Measurements from ENCODE around the gene CLEC18A. TPM values are rescaled to one million over a fixed set of nuclear protein-coding genes. Genes with fewer than 3 reads are reported as not detected.
"Not testable (repeated sequence)": the region's sequence is repeated elsewhere in the genome, so short reads cannot be mapped to it uniquely, and the experiment has no call there.

The CLEC18A gene
- polyA plus RNA-seq (ENCODE audit: insufficient read length in 4 of 4) = 10 to 100 TPM; 48.0 to 91.8 (median 72.5) TPM

DNA sequence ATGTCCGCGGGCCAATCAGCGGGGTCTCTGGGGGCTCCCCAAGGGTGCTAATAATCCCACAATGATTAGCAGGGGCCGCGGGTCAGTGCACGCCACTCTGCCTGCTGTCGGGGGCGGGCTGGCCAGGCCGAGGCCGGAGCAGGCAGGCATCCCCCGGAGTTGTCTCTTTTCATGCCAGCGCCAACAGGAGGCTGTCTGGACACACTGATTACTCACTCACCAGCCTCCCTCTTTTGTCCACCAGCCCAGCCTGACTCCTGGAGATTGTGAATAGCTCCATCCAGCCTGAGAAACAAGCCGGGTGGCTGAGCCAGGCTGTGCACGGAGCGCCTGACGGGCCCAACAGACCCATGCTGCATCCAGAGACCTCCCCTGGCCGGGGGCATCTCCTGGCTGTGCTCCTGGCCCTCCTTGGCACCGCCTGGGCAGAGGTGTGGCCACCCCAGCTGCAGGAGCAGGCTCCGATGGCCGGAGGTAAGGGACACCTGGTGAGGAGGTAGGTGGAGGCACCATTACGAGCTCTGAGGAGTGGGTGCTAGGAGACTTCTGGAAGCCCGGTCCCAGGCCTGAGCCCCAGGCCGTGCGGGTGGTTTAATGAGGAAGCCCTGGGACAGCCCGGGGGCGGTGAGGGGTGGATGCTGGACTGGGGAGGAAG lies at the start of gene CLEC18A:
Gene CLEC18A, plus strand, starts transcription at position 318 of the 655 bp plus-strand sequence. Its CDS starts 33 bp downstream, at position 351.
- not testable (repeated sequence) for DNase-seq (ENCODE audit: low read depth in 4 of 4, low spot score in 2 of 4)

DNA sequence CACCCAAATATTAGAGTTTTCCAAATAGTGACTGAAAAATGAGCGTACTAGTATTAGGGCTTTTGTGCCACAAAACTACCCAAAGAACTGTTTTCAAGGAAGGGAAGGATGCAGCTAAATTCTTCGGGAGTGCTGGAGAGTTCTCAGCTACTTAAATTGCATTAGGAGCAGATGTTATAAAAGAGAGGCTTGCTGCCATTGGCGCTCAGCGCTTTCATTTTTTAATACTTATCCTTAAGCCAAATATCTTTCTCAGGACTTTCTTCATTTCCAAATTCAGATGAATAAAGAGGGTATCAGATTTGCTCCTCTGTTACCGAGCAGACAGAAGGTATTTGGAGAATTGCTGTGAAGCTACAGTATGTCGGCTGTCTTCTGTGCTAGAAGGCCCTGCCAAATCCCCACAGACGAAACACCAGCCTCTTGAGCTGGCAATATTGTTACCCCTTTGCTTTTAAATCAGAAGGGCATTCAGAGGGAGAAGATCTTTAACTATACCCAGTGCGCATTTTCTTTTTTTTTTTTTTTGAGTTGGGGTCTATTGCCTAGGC lies 47.2 kb upstream of the CLEC18A start:
- DNase-seq (ENCODE audit: low read depth in 4 of 4, low spot score in 2 of 4) = no peak

DNA sequence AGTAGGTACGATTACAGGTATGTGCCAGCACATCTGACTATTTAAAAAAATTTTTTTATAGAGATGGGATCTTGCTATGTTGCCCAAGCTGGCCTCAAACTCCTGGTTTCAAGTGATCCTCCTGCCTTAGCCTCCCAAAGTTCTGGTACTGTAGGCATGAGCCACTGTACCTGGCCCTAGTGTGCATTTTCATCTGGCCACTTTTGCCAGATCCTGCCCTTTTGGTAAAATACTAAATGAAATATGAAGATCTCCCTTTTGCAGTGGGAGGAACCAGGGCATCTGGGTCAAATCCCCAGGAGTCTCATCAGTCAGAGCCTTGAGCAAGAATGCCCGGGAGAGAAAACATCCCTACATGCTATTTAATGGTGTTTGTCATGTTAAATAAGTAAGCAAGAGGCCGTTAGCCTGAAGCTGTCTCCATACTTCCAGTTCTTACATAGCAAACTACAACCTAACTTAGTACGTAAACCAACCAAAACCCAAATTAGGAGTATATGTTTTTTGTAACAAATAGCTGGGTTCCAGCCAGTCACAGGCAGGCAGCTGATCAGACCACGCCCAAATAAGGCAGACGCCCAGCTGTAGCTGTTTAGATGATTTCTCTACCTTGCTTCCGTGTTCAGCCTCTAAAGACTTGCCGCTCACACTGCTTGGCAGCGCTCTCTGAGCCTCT lies 46.5 kb upstream of the CLEC18A start:
- DNase-seq (ENCODE audit: low read depth in 4 of 4, low spot score in 2 of 4) = no peak

DNA sequence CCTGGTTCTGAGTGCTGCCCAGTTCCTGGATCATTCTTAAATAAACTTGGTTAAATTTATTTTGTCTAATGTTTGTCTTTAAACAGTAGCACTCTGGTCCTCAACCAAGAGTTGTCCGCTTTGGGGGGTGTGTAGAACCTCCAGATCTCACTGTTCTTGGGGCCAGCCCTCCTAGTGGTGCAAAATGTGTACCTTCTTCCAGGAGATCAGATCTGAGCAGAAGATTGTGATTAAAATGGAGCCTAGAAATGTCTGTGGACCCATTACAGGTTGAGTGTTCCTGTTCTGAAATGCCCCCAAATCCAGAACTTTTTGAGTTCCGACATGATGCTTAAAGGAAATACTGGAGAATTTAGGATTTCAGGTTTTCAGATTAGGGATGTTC lies 46.0 kb upstream of the CLEC18A start:
- no peak for DNase-seq (ENCODE audit: low read depth in 4 of 4, low spot score in 2 of 4)

DNA sequence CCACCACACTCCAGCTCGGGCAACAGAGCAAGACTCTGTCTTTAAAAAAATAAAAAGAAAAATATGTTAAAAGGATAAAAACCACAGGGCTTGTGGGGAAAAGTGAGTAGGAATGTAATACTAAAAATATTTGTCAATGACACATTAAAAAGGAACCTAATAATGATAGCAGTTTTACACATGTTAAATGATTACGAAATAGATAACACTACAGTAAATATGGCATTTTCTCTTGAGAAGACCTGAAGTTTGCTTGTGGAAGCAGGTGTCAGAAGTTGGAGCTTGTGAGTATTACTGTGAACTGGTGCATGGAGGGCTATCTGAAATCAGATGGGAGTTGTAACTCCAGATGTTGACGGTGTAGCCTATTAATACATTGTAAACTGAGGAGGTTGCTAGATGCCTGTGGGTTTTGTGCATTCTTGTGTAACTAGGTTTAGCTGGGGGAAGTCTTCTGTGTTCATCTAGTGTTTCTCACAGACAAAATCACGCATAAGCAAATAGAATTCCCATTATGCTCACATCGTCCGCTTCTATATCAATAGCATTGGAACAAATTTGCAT lies 44.2 kb upstream of the CLEC18A start:
- no peak for DNase-seq (ENCODE audit: low read depth in 4 of 4, low spot score in 2 of 4)

DNA sequence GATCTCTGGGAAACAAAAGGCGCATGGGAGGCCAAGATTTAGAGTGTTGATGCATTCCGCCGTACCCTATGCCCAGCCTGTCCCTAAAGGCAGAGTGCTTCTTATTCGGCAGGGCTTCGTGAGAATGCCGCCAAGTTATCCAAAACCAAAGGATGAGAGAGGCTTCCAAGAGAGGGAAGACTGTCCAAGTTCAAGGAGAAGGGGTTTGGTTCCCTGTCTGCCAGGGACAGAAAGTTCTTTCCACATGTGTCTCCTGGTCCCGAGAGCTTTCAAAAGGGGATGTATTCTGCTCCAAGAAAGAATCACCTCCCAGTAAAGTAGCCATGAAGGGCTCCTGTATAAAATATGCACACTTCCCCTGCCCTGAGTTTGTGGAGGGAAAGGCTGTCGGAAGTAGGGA lies 42.1 kb upstream of the CLEC18A start:
- no peak for DNase-seq (ENCODE audit: low read depth in 4 of 4, low spot score in 2 of 4)

DNA sequence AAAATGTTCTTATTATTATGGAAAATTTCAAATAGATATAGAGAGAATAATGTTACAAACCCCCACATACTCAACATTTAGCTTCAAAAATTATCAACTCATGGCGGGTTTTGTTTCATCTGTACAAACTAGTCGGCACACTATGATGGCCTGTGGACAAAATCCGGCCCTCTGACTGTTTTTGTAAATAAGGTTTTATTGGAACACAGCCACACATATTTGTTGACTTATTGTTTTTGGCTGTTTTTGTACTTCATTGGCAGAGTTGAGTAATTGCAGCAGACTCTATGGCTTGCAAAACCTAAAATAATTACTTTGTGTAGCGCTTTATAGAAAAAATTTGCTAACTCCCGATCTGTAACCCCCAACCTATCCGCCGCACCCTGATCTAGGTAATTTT lies 41.4 kb upstream of the CLEC18A start:
- DNase-seq (ENCODE audit: low read depth in 4 of 4, low spot score in 2 of 4) = no peak

DNA sequence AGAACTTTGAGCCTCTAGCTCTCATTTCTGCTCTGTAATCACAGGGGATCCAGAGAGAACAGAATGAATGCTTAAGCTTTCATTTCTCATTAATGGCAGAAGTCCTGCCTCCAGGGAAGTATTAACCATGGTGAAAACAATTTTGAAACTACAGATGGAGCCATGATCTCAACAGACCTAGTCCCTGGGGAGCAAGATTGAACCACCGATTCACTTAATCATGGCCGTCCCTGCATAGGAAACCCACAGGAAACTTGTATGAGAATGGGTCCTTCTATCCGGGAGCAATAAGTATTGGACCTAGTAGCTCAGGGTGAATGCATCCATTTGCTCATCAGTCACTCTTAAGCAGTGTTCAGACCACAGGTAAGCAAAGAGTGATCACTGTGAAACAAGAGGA lies 40.2 kb upstream of the CLEC18A start:
- DNase-seq (ENCODE audit: low read depth in 4 of 4, low spot score in 2 of 4) = no peak

DNA sequence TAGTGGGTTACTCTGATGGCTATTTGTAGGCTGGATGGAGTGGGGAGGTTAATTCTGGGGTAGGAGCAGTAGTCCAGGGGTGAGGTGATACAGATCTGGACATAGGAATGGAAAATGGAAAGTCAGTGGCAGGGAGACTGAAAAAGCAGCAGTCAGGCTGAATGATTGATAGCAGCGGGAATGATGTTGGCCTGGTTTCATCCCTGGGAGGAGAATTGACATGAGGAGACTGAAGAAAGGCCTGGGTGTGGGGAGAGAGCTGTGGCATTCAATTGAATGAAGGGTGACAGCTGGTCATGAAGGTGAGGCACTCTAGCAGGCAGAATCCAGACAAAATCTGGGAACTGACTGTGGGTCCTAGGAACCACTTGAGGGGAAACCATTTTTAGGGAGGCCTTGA lies 34.7 kb upstream of the CLEC18A start:
- no peak for DNase-seq (ENCODE audit: low read depth in 4 of 4, low spot score in 2 of 4)

DNA sequence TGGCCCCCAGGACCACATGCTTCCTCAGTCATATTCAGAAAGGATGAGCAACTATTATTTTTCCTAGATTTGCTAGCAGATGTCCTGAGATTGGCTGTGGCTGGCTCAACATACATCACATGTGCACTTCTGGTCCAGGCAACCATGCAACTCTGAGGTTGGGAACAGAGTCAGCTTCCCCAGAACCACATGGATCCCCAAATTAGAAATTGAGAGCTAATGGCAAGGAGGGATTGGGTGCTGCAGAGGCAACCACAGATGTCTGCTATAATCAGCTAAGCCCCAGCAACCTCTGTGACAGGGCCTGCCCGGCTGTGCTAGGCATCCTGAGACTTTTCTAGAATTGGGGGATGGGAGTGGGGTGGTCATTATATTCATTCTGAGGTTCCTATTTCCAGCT lies 33.8 kb upstream of the CLEC18A start:
- DNase-seq (ENCODE audit: low read depth in 4 of 4, low spot score in 2 of 4) = no peak

DNA sequence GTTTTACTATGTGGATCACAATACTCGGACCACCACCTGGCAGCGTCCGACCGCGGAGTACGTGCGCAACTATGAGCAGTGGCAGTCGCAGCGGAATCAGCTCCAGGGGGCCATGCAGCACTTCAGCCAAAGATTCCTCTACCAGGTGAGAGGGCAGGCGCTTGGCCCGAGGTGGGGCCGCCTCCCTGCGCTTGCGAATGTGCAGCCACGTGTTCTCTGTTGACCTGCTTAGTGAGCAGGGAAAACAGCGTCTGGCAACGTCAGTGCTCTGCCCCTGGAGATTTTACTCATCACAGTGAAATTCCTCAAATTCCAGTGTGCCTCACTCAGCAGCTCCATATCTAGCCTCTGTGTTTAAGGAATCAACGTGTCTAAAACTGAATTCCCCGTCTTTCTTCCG lies 33.4 kb upstream of the CLEC18A start:
- DNase-seq (ENCODE audit: low read depth in 4 of 4, low spot score in 2 of 4) = no peak

DNA sequence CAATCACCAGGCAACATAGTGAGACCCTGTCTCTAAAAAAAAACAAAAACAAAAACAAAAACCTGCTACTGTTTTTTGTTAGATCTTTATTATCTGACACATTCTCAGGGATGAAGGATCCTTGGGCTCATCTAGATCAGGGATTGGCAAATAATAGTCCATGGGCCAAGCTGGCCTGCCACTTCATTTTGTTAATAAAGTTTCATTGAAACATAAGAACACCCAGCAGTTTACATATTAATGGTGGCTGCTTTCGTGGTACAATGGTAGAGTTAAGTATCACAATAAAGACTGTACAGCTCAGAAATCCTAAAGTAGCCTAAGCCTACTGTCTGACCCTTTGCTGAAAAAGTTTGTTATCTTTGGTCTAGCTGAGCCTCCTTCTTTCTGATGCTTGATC lies 32.9 kb upstream of the CLEC18A start:
- DNase-seq (ENCODE audit: low read depth in 4 of 4, low spot score in 2 of 4) = no peak

DNA sequence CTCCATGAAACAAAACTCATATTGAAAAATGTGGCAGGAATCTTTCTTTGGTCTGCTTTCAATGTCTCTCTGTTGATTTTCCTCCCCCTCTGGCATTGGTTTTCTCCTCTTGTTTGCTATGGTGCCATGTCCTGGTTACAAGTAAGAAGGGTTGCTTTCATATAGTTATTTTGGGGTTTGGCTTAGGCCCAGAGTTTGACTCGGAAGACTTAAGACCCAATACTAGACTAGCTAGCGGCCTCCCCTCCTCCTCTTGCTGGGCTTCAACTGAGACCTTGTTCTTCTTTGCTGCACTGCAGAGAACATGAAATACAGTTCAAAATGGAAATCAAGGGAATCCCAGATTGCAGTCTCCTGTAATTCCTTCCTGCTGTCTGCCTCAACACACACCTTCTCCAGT lies 30.0 kb upstream of the CLEC18A start:
- DNase-seq (ENCODE audit: low read depth in 4 of 4, low spot score in 2 of 4) = no peak

DNA sequence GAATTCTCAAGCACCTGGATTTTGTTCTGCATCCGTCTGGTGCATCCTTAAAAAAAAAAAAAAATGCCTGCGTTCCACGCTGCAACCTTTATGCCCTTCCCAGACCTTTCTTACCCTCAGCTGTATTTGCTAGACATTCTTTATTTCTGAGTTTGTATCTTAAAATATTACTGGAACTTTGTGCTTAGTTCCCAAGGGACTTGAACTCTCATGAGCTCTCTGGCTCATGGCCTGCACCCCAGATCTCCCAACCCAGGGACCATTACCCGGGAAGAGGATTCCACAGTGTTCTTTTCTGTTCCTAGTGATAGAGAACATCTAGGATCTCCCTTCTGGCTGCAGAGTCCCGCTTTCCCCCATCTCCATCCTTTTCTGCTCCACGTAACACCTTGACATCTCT lies 28.9 kb upstream of the CLEC18A start:
- DNase-seq (ENCODE audit: low read depth in 4 of 4, low spot score in 2 of 4) = no peak

DNA sequence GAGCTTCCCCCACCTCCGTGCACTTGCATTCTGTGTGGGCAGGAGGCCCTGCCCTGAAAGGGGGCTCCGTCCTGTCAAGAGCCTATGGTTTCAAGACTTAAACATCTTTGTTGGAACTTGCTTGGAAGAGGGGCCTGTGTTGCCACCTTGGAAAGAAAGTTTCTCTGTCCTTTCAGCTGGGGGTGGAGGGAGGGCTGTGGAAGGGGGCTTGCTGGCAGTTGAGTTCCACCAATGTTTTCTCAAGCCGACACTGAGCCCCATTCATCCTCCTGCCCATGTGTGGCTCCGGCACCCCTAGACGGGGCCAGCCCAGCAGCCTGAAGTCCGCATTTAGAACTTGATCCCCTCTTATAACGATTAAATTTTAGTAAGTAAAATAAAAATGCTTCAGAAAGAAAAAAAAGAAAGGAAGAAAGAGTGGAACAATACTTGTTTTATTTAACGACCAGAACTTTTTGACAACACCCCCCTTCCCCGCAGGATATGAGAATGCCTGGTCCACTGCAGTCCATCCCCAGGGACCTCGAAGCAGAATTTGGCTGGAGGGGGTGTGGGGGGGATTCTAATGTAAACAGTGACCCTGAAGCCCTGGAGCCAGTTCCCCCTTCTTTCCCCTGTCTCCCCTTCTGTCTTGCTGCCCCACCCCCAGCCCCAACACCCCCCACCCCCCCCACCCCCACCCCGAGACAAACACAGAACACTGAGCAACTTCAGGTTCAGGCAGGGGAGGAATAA lies 26.9 kb upstream of the CLEC18A start:
- no peak for DNase-seq (ENCODE audit: low read depth in 4 of 4, low spot score in 2 of 4)

DNA sequence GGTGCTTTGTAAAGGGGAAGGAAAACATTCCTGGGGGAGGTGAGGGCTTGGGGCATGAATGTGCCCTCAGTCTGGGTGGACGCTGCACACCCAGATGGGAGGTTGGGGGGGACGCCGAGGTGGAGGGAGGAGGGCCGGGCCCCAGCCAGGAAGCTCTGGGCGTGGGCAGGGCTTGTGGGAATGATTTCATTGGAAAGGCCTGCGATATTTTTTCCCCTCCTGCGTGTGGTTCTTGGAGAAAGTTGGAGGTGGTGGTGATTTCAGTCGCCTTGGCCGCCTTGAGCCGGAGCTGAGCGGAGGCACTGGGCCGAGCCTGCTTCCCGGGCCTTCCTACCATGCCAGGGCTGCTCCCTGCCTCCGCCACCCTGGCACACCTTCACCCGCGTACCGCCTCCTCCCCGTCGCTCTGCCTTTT lies 26.4 kb upstream of the CLEC18A start:
- peak in 1 of 4 donors; percentile 53 for DNase-seq (ENCODE audit: low read depth in 4 of 4, low spot score in 2 of 4)

DNA sequence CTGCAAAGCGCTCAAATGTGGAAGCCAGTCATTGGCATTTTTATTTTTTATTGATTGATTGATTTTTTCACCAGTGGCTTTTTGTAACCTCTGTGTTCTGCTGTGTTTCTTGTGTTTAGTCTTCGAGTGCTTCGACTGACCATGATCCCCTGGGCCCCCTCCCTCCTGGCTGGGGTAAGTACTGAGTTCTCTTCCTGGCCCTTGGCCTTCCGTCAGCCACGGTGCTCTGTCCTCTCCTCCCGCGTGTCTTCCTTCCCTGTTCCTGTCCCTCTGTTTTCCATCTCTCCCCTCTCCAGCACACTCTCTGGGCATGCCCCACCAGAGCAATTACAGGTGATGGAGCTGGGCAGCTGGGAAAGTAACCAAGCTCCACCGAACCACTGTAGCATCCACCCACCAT lies 25.8 kb upstream of the CLEC18A start:
- DNase-seq (ENCODE audit: low read depth in 4 of 4, low spot score in 2 of 4) = no peak

DNA sequence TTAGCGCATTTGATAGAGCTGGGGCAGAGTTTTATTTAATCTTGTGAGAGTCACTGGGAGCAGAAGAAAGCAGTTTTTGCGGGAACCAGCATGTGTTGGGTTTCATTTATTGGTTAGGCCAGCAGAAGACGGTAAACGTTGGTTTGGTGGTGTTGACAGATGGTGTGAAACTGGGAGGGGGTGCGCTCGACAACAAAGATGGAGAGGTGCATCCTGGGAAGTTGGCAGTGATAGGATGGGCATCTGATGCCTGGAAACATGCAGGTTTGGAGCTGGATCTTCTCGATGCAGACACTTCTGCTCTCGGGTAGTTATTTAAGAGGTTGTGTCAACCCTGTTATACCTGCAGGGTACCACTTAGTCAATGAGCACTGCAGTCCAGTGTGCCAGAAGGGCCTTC lies 24.9 kb upstream of the CLEC18A start:
- no peak for DNase-seq (ENCODE audit: low read depth in 4 of 4, low spot score in 2 of 4)

DNA sequence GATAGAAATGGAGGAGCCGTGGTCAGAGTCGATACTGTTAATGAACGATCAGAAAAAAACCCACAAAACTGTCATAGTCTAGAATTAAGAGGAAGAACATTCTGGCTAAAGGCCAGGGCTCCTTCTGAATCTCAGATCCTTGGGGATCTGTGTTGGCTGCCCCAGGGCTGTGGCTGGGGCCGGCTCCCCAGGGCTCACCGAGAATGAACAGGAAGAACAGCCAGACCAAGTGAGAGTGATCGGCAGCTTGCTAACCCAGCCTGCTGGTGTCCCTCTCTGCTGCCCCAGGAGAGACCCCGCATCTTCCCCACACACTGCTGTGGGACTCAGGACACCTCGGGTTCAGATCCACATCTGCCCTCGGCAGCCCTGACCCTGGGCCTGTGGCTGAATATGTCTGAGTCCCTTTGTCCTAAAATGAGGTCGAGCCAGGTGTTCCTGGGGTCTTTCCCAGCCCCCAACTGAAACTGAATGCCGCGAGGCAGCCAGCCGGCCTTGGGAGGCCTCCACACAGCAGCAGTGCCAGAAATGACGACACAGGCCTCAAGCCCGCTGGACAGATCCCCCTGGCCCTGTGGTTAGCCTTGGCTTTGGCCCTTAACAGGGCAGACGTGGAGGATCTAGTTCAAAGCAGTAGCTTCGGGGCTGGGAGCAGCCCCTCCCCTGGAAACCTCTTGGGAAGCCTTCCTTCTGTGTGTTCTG lies 23.9 kb upstream of the CLEC18A start:
- DNase-seq (ENCODE audit: low read depth in 4 of 4, low spot score in 2 of 4) = no peak

DNA sequence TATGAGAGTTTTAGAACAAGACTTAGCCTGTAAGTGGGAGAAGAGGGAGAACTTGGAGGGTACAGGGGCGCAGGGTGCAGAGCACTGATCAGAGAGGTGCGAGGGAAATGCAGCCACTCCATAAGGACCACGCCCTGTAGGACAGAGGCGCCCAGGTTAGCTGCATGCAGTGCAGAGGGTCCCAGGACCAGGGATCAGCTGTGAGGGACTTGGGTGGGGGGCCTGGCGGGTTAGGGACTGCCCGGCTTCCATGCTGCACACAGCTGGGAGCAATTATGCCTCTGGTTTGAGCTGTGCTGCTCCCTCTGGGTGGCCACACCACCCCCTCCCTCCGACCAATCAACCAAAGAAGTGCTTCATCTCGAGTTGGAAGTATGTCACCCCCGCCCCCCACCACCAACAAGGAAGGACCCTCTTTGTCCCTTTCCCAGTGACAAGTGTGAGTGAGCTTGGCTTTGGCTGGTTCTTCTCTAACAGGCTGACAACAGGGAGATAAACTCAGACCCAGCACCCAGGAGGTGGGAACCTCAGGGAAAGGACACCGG lies 22.2 kb upstream of the CLEC18A start:
- DNase-seq (ENCODE audit: low read depth in 4 of 4, low spot score in 2 of 4) = no peak

Data from left renal cortex interstitium (tissue), 4 donors.